ENCODE data around the gene PDGFC.

PDGFC gene

DNA sequence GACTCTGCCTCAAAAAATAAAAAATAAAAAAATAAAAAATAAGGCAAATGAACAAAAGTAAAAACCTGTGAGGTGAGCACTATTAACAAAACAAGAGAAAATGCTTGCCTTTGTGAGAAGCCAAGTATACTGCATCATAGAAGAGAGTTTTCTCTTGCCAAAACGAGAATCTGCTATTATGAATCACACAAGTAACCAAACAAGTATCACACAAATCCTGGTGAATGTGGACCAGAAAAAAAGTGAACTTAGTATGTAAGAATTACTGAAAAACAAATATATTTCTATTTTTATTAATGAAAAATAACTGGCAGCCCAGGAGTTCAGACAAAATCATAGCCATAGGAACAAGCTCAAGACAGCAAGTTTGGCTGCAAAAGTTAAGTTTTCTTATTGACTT lies 193.5 kb downstream of the PDGFC start:
- DNase-seq: no peak

GRCh38 chr4:156775813-156776212 lies 195.8 kb downstream of the PDGFC start:
- peak; percentile 56 for DNase-seq

GRCh38 chr4:156774422-156774821 lies 197.2 kb downstream of the PDGFC start:
- DNase-seq: no peak

DNA sequence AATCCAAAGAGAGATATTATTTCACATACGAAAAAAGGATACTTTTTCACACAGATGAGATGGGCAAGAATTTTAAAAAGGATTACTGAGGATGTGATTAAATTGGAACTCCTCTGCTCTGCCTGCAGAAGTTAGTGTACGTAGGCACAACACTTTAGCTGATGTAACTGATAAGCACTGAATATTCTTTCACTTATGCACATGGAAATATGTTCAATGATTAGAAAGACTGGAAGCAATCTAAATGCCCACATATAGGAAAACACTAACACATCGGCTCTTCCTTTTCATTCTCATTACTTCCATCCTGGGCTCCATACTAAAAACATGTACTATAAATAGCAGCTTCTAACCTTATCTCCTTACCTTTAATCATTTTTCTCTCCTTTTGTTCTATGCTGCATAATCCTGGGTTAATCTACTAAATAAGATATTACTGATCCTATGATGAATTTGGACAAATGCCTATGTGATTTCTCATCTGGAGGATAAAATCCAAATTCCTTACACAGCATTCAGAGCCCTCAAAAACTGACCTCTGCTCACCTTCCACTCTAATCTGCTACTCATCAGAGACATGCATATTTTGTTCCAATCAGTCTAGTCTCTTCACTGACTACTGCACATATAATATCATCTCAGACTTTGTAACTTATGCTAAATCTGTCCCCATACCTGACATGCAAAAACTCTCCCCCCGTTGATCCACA lies 197.8 kb downstream of the PDGFC start:
- DNase-seq: no peak

GRCh38 chr4:156771171-156771837 lies 200.3 kb downstream of the PDGFC start:
- DNase-seq: peak; percentile 14

DNA sequence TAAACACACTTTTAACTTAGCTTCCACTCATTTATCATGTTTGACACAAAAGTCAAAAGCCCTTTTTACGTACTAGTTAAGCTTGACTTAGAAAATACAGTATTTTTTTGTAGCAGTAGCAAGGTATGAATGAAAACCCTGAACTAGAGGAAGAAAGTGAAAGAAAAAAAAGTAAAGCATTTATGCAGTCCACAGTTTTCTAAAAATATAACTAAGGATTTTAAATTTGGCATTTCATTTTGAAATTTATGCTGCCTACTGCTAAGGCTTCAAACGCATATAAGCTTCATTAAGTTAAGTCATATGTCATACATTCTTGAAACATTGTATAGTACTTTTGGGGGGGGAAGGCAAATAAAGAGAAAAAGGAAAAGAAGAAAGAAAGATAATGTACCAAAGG lies 201.5 kb downstream of the PDGFC start:
- no peak for DNase-seq

GRCh38 chr4:156767911-156768415 lies 203.6 kb downstream of the PDGFC start:
- no peak for DNase-seq

GRCh38 chr4:156766846-156767245 lies 204.8 kb downstream of the PDGFC start:
- DNase-seq: no peak

DNA sequence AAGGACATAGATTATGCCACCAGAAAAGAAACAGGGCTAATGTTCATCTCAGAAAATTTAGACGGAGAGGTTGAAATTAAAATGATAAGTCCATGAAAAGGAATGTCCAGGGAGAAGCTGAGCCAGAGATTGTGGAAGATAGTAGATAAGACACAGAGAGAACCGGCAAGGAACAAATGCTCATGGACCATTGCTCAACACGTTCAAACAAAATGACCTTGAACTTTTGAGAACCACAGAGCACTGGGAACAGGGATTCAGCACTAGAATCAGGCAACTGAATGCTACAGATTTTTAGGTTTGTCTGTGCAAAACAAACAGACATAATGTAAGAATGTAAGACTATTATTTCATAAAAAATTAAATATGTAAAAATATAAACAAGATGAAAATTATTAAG lies 206.3 kb downstream of the PDGFC start:
- DNase-seq: no peak

DNA sequence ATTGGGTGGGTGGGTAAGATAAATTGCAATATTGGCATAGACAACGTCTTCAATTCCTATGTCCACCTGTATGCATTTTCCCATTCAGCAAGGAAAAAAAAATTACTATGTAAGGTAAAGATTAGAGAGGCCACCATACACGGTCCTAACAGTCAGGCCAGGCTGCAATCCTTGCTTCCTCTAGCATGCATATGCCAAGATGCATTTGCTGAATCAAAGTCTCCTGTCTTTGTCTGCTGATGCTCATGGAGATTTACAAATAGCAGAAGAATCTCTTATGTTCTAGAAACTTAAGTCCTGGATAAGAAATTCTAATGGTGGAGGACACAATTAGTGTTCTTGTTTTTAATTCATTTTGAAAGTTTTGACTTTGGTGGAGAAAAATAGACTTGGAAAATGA lies 206.8 kb downstream of the PDGFC start:
- no peak for DNase-seq

DNA sequence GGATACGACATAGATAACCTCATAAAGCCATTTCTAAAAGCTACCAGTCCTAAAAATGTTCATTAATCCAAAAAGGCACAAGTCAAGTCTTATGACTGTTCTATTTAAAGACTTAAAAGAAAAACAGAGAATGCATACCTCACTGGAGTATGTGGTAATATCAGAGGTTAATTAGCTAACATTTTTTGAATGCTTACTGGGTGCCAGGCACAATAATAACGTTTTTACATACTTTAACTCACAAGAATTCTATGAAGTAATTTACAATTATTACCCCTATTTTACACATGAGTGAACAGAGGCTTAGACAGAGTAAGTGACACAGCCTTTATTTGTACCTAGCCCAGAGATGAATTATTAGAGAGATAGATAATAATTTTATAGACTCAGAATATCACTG lies 207.5 kb downstream of the PDGFC start:
- no peak for DNase-seq

GRCh38 chr4:156763511-156763910 lies 208.1 kb downstream of the PDGFC start:
- DNase-seq: no peak

DNA sequence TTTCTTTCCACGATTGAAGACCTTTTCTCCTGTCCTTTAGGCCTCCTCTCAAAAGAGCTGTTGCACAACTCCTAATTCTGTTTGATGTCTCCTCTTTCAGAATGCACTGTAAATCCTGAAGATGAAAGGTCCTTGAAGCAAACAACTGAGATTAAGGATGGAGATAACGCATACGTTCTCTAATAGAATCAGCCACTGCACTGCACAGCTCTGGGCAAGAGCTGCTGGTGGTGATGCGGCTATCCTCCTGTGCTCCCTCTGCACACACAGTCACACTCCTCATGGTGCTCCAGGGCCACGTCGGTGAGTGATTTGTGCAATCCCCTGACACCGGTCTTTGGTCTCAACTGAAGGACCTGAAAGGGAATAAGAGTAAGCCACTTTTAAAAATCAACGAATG lies 208.7 kb downstream of the PDGFC start:
- no peak for DNase-seq

GRCh38 chr4:156756118-156756517 lies 215.5 kb downstream of the PDGFC start:
- DNase-seq: peak; percentile 40

GRCh38 chr4:156754832-156755570 lies 216.6 kb downstream of the PDGFC start:
- DNase-seq: peak; percentile 67

- no peak for DNase-seq
These were observed 220.1 kb downstream of the PDGFC start for GRCh38 chr4:156751486-156751885.

GRCh38 chr4:156749426-156750403 lies 221.9 kb downstream of the PDGFC start:
- DNase-seq: no peak

DNA sequence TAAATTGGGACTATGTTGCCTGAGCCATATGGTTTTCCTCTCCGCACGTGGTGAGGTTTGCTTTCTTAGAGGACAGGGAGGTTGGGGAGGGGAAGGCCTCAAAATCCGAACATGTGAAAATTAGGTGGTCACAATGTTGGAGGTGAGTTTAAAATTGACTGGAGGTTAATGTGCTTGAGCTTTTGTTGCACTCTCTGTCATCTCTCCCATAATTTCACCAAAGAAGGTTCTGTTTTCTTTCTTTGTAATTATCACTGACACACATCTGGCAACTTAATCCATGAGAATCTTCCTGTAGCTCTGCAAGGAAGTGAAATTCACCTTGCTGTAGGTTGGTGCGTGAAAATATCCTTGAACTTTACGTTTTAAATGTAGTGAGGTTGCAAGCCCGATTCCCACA lies 225.5 kb downstream of the PDGFC start:
- no peak for DNase-seq

DNA sequence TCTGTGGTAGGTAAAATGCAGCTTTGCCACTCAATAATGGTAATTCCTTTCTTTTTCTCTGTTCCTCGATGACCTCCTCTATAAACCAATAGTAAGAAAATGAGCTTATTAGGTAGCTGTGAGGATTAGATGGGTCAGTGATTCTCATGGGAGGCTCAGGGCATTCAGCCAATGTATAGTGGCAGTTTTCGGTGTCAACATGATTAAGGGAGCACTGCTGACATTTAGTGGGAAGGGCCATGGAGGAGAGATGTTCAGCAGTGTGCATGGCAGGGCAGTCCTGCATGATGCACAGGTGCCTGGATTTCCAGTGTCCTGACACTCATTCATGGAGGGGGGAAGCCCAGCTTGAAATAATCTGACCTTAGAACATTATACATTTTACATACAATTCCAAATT lies 232.8 kb downstream of the PDGFC start:
- no peak for DNase-seq

DNA sequence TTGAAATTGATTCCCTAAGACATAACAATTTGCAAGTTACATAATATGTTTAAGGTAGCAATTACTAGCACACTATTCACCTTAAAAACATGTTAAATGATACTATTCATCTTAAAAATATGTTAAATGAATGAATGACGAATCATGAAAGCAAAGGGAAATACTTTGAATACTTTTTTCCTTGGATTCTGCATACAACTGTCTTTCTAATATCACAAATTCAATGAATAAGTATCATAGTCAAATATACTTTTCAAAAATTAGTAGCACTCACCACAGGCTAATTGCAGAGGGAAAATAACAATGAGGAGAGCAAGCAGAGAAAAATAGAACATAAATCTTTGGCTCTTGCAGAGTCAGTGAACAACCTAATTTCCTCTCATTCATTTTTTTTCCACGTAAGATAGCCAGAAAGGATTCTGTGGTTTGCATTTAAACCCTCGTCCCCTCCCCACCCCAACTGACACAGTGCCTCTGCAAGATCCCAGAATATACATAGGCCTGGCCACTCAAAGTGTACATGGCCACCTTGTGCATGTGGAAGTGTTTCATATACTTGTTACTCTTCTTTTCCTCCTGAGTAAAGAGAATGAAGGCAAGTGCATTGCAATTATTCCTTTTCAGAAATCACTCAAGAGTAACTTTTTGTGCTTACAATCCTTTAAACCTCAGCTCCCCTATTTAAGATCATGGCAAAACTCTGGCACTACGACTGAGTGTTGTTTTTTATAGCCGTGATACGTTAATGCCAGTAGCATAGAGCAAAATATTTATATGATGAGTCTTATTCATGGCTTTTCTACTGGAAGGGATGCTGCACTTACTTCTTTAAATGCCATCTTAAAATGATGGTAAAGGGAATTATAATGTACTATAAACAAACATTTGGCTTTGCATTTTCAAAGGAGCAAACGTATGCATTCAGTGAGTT lies 236.4 kb downstream of the PDGFC start:
- DNase-seq: peak; percentile 16

DNA sequence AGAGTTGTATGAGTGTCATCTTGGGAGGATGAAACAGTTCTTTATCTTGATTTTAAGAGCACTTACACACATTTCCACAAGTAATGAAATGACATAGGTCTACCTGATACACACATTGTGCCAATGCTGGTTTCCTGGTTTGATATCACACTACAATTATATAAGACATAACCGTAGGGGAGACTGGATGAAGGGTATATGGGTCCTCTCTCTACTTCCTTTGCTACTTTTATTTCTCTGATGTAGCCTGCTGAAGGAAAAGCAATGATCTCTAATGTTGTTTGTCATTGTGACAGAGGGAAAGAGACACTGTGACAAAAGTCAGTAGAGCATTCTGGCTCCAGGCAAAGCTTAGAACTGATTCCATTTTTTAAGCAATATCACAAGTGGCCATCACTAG lies 238.0 kb downstream of the PDGFC start:
- no peak for DNase-seq

All from OCI-M1 (cell line).